OCI-M1 (cell line): Measurements from ENCODE around the gene RERE.

ENCODE experiments used
- DNase-seq: peaks from one replicate; lab custom pipeline; 2025; lab: John Stamatoyannopoulos, UW

The RERE gene

GRCh38 chr1:8423692-8424538 is 393.5 kb downstream of the RERE start:
- DNase-seq, result peak; percentile 67

GRCh38 chr1:8423269-8423691 is 394.2 kb downstream of the RERE start:
- DNase-seq, result peak; percentile 53

DNA sequence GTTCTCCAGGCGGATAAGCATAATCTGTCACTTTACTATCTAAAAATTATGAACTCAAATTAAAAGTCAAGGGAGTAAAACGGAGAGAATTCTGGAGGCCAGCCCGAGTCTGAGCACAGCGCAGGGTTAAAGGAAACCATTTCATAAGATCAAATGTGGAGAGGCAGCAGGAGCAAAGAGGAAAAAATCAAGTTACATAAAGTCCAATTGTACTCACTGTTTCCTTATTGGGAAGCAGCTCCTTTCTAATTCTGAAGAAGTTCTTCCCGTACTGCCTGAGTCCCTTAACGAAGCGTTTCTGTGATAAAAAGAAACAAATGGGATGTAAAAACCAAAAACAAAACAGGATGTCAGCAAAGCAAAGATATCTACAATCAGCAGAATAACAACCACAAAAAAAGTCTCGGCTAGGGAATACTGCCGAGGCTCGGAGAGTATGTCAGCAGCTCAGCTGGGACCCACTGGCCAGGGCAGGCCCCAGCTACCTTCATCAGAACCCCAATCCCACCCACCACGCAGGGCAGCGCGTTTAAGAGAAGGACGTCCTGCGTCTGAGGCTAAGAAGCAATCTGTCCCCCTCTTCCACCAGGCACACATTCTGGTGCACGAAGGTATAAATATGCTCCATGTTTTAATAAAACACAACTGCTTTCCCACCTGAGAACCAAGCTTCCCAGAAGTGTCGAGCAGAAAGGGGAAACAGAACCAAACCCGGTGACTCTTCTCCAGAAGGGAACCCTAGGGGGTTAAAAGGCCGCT is 394.8 kb downstream of the RERE start:
- peak; percentile 66 for DNase-seq

- no peak for DNase-seq
Measured at GRCh38 chr1:8421721-8422120, 395.7 kb downstream of the RERE start.

- no peak for DNase-seq
Measured at GRCh38 chr1:8420318-8420717, 397.1 kb downstream of the RERE start.

GRCh38 chr1:8419861-8420260 is 397.6 kb downstream of the RERE start:
- no peak for DNase-seq

DNA sequence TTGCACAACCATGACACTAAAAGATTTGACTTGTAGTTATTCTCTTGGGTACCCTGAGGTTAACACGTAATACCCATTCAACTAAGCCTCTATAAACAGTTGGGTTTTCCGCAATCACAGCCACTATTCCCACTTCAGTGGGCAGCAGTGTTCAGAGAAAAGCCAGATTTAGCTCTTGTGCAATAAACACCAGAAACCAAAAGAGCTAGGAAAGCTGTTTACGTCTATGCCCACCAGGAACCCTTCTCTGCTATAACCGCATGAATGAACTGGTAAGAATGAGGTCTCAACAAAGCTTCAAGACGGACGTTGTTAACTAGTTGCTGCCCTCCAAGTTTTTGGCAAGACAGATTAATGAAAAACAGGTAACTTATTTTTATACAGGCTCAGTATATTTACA is 398.3 kb downstream of the RERE start:
- no peak for DNase-seq

GRCh38 chr1:8418301-8418700 is 399.1 kb downstream of the RERE start:
- no peak for DNase-seq

DNA sequence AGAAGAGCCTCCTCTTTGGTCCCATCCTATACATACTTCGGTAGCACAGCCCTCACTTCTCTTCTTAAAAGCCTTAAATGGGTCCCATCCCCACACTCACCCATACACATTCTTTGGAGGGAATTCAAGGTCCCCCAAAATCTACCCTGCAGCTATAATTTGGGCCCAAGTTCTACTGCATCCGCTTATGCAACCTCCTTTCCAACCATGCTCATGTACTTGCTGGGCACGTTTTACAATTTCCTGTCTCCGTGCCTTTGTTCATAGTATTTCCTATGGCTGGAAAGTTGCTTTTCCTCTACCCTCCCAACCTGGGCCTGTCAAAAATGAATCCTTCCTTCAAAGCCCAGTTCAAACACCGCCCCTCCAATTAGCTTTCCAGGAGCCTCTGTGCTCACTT is 399.8 kb downstream of the RERE start:
- DNase-seq, result no peak

DNA sequence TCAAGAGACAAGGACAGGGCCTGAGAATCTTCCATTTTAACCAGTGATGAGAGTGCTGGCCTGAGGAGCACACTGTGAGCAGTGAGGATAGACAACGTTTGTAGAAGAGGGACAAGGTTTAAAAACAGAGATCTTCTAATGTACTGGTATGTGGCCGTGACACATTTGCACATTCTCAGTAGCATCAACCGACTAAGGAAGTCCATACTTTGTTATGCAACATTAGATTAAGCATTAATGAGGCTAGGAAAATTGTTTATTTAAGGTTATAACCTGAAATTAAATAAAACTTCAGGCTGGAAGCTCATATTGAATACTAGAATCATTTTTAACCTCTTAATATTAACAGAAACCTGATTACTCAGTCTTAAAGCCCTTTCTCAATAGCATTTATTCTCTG is 400.6 kb downstream of the RERE start:
- DNase-seq, result no peak

DNA sequence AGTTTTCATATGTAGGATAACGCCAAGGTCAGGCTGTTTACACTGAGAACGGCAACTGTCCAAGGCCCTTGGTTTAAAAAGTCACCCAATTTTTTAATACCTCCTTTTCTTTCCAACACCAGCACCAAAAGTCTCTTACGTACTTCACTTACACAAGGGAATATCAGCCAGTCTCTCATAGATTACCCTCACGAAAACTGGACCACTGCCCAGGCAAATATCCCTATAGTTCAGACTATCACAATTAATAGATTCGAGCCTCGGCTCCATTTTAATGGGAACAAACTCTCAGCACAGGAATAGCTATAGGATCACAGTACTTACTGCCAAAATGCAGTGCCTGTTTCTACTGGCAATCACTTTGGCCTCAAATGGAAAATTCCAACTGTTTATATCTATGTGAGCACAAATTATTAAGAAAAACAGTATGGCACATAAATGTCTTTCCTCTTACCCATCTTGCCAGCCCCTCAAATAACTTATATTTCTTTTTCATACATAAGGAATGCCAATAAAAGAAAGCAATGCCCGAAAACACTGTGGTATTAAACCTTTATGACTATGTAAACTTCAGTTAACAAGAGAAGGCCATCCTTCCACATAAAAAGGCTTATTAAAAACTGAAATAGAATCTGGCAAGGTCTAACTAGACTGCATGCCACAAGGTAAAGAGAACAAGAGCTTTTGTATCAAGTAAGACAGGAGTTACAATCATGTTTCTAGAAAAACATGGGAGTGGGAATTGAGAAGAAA is 401.7 kb downstream of the RERE start:
- no peak for DNase-seq

- DNase-seq, result no peak
Measured at GRCh38 chr1:8412183-8412831, 405.1 kb downstream of the RERE start.

GRCh38 chr1:8411803-8412182 is 405.6 kb downstream of the RERE start:
- no peak for DNase-seq

DNA sequence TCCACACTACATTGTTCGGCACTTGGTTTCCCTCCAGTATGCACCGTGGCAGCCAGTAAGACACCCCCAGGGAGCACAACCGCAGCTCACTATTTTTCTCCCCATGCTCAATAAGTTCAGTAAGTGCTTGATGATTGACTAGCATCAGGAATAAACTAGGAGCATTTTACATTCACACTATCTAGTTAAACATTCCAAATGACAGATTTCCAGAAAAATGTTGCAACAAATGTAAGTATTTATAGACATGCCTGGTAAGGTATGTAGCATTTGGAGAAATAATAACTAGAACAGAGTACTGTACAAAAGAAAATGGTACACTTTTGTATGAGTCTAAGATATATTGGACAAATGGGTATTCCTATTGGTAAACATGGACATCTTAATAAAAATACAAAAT is 406.6 kb downstream of the RERE start:
- no peak for DNase-seq

GRCh38 chr1:8409606-8410005 is 407.8 kb downstream of the RERE start:
- DNase-seq, result no peak

- peak; percentile 88 for DNase-seq
Measured at GRCh38 chr1:8409106-8409505, 408.3 kb downstream of the RERE start.

- DNase-seq, result no peak
Measured at GRCh38 chr1:8408151-8408839, 409.1 kb downstream of the RERE start.

GRCh38 chr1:8407652-8408051 is 409.8 kb downstream of the RERE start:
- DNase-seq, result no peak

DNA sequence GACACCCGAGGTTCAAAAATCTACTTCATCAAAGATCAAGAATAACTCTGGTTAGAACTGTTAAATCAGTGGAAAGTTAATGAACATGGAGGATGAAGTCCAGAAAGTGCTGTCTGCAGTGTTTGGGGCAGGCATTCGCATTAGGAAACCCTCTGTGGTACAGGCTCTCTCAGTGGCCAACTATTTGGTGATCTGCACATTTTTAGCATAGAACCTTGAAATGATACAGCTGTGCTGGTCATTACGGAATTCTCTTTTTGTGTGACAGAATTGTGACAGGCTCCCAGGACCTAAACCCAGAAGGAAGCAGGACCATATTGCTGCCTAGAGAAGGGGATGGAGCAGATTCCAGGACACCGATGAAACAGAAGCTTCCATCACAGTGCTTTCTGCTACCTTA is 410.5 kb downstream of the RERE start:
- no peak for DNase-seq

- DNase-seq, result no peak
Measured at GRCh38 chr1:8406011-8406410, 411.4 kb downstream of the RERE start.
